IMR-90 (cell line): ENCODE data around the gene LGALS16. TPM values are rescaled to one million over a fixed set of nuclear protein-coding genes. Genes with fewer than 3 reads are reported as not detected.

Experiments
- ATAC-seq: fragments of 200-7000 bp; cut with Tn5 transposase; 2 replicates; pipeline ENCODE4 v1.9.1; 2020; ENCODE audit warnings: low read depth, mild to moderate bottlenecking, moderate library complexity
- BruUV-seq: library from RNA; stranded (reverse); fragments of 400-500 nt; replicated peaks from 2 replicates; lab custom pipeline; 2021; lab: Mats Ljungman, UMichigan
- CTCF ChIA-PET: fragments of 300-600 bp; formaldehyde crosslinking; extraction: SDS; loops from one replicate; lab custom pipeline; 2021; ENCODE audit warnings: antibody characterized with exemption; lab: Yijun Ruan, JAX
- POLR2A ChIA-PET: fragments of 300-600 bp; sonication (Branson Sonifier 250); formaldehyde crosslinking; loops from one replicate; lab custom pipeline; 2022; ENCODE audit warnings: antibody characterized with exemption; ENCODE audit not compliant: unreplicated experiment; lab: Charles Lee
- DNase-seq: peaks from one replicate; pipeline ENCODE4 v3.0.0; 2013
- H2AFZ ChIP-seq: replicated peaks from 2 replicates; pipeline ENCODE3; 2013; ENCODE audit warnings: low read length, mild to moderate bottlenecking; ENCODE audit not compliant: poor library complexity
- H2AK5ac ChIP-seq: 2 replicates; pipeline ENCODE4 v1.6.1; 2013; ENCODE audit warnings: low read depth, low read length, inconsistent platforms
- H2AK9ac ChIP-seq: replicated peaks from 2 replicates; pipeline ENCODE3; 2013; ENCODE audit warnings: mild to moderate bottlenecking, low read depth, low read length, moderate library complexity; ENCODE audit not compliant: poor library complexity
- H2BK120ac ChIP-seq: 2 replicates; pipeline ENCODE4 v1.6.1; 2013; ENCODE audit warnings: low read depth, low read length, inconsistent platforms
- H2BK15ac ChIP-seq: 3 replicates; pipeline ENCODE4 v1.6.1; 2013; ENCODE audit warnings: low read depth, low read length, inconsistent platforms
- H2BK20ac ChIP-seq: 2 replicates; pipeline ENCODE4 v1.6.1; 2013; ENCODE audit warnings: low read depth, mild to moderate bottlenecking, inconsistent platforms, low read length, moderate library complexity
- H2BK5ac ChIP-seq: 2 replicates; pipeline ENCODE4 v1.6.1; 2013; ENCODE audit warnings: mild to moderate bottlenecking, low read depth, low read length, inconsistent platforms; ENCODE audit not compliant: poor library complexity, severe bottlenecking
- H3K14ac ChIP-seq: replicated peaks from 2 replicates; pipeline ENCODE4 v1.6.1; 2013; ENCODE audit warnings: low read depth, low read length, inconsistent platforms
- H3K18ac ChIP-seq: 2 replicates; pipeline ENCODE4 v1.6.1; 2013; ENCODE audit warnings: low read depth, low read length, control low read depth
- H3K23ac ChIP-seq: 2 replicates; pipeline ENCODE4 v1.6.1; 2013; ENCODE audit warnings: low read depth, low read length, inconsistent platforms
- H3K27ac ChIP-seq: 2 replicates; pipeline ENCODE4 v1.5.1; 2013; ENCODE audit warnings: mild to moderate bottlenecking, control low read depth, low read length; ENCODE audit not compliant: insufficient read depth
- H3K27me3 ChIP-seq: 2 replicates; pipeline ENCODE4 v1.6.1; 2013; ENCODE audit warnings: low read length; ENCODE audit not compliant: control insufficient read depth, insufficient read depth
- H3K36me3 ChIP-seq: 2 replicates; pipeline ENCODE4 v1.6.1; 2013; ENCODE audit warnings: low read length, mixed read lengths; ENCODE audit not compliant: control insufficient read depth, insufficient read depth
- H3K4ac ChIP-seq: 2 replicates; pipeline ENCODE4 v1.6.1; 2013; ENCODE audit warnings: low read depth, low read length, inconsistent platforms
- H3K4me1 ChIP-seq: 2 replicates; pipeline ENCODE4 v1.6.1; 2013; ENCODE audit warnings: low read length, mixed read lengths; ENCODE audit not compliant: control insufficient read depth, insufficient read depth
- H3K4me2 ChIP-seq: 2 replicates; pipeline ENCODE4 v1.6.1; 2013; ENCODE audit warnings: low read depth, mild to moderate bottlenecking, control low read depth, low read length, moderate library complexity
- H3K4me3 ChIP-seq: 2 replicates; pipeline ENCODE4 v1.5.1; 2013; ENCODE audit warnings: low read depth, mild to moderate bottlenecking, control low read depth, low read length, moderate library complexity; ENCODE audit not compliant: insufficient read depth
- H3K56ac ChIP-seq: 2 replicates; pipeline ENCODE4 v1.6.1; 2013; ENCODE audit warnings: low read length, inconsistent platforms; ENCODE audit not compliant: insufficient read depth; ENCODE audit errors: extremely low read depth
- H3K79me1 ChIP-seq, 2 experiments: 2 replicates each; pipeline ENCODE4 v1.6.1; 2013; ENCODE audit warnings: low read length in 2 of 2, inconsistent platforms in 1 of 2, low read depth in 1 of 2
- H3K9ac ChIP-seq: 2 replicates; pipeline ENCODE4 v1.6.1; 2013; ENCODE audit warnings: low read depth, low read length, control low read depth
- H3K9me1 ChIP-seq: 2 replicates; pipeline ENCODE4 v1.6.1; 2013; ENCODE audit warnings: low read length, inconsistent platforms; ENCODE audit not compliant: insufficient read depth
- H3K9me3 ChIP-seq: 2 replicates; pipeline ENCODE4 v1.6.1; 2013; ENCODE audit warnings: low read length; ENCODE audit not compliant: control insufficient read depth, insufficient read depth
- H4K20me1 ChIP-seq: 2 replicates; pipeline ENCODE4 v1.6.1; 2013; ENCODE audit warnings: low read length, inconsistent platforms; ENCODE audit not compliant: insufficient read depth
- H4K5ac ChIP-seq: 2 replicates; pipeline ENCODE4 v1.6.1; 2013; ENCODE audit warnings: mild to moderate bottlenecking, low read depth, low read length, control low read depth
- H4K8ac ChIP-seq, 2 experiments: 2 replicates each; pipeline ENCODE4 v1.6.1; 2013; ENCODE audit warnings: low read depth in 2 of 2, low read length in 2 of 2, control low read depth in 1 of 2, inconsistent platforms in 1 of 2
- H4K91ac ChIP-seq: 2 replicates; pipeline ENCODE4 v1.6.1; 2013; ENCODE audit warnings: low read depth, low read length, inconsistent platforms; ENCODE audit not compliant: insufficient read depth
- CEBPB ChIP-seq: IDR thresholded peaks from 2 replicates; pipeline ENCODE4 v1.6.1; 2012; ENCODE audit warnings: low read depth, low read length, improper control_type of control experiment
- CHD1 ChIP-seq: IDR thresholded peaks from 2 replicates; pipeline ENCODE4 v1.6.1; 2012; ENCODE audit warnings: low read depth, low read length, improper control_type of control experiment
- CTCF ChIP-seq: conservative IDR thresholded peaks from 2 replicates; pipeline ENCODE4 v1.5.1; 2012; ENCODE audit warnings: mild to moderate bottlenecking, low read depth, low read length, improper control_type of control experiment
- FOS ChIP-seq: fragments of 150-350 bp; IDR thresholded peaks from 2 replicates; pipeline ENCODE4 v1.6.1; 2016; ENCODE audit warnings: low read depth, low read length
- MAFK ChIP-seq: IDR thresholded peaks from 2 replicates; pipeline ENCODE4 v1.6.1; 2012; ENCODE audit warnings: low read depth, low read length, improper control_type of control experiment
- MAZ ChIP-seq: IDR thresholded peaks from 2 replicates; pipeline ENCODE4 v1.6.1; 2012; ENCODE audit warnings: low read depth, mild to moderate bottlenecking, low read length, improper control_type of control experiment, moderate library complexity, borderline replicate concordance
- MXI1 ChIP-seq: IDR thresholded peaks from 2 replicates; pipeline ENCODE4 v1.6.1; 2012; ENCODE audit warnings: low read depth, mild to moderate bottlenecking, low read length, moderate library complexity, borderline replicate concordance
- NFE2L2 ChIP-seq: fragments of 150-350 bp; IDR thresholded peaks from 2 replicates; pipeline ENCODE4 v1.6.1; 2016; ENCODE audit warnings: low read depth, mild to moderate bottlenecking, low read length
- POLR2A ChIP-seq: IDR thresholded peaks from 2 replicates; pipeline ENCODE4 v1.6.1; 2012; ENCODE audit warnings: mild to moderate bottlenecking, low read depth, low read length
- RAD21 ChIP-seq: IDR thresholded peaks from 2 replicates; pipeline ENCODE4 v1.6.1; 2012; ENCODE audit warnings: low read length, improper control_type of control experiment
- RCOR1 ChIP-seq: IDR thresholded peaks from 2 replicates; pipeline ENCODE4 v1.6.1; 2012; ENCODE audit warnings: mild to moderate bottlenecking, low read length, improper control_type of control experiment; ENCODE audit not compliant: insufficient replicate concordance
- RFX5 ChIP-seq: IDR thresholded peaks from 2 replicates; pipeline ENCODE4 v1.8.0; 2012; ENCODE audit warnings: low read depth, mild to moderate bottlenecking, low read length, moderate library complexity
- SMC3 ChIP-seq: fragments of 150-350 bp; IDR thresholded peaks from 2 replicates; pipeline ENCODE4 v1.6.1; 2016; ENCODE audit warnings: low read depth, mild to moderate bottlenecking, antibody characterized with exemption, low read length, moderate library complexity
- USF2 ChIP-seq: fragments of 150-350 bp; IDR thresholded peaks from 2 replicates; pipeline ENCODE4 v1.6.1; 2017; ENCODE audit warnings: mild to moderate bottlenecking, antibody characterized with exemption, low read length, low read depth
- WGBS, 2 experiments: methylation state at CpG; one replicate each; pipeline versions ENCODE4 v1.1.5 to v1.1.7; 2013; ENCODE audit warnings: missing lambda C conversion rate in 2 of 2; ENCODE audit not compliant: insufficient read length in 1 of 2; ENCODE audit errors: extremely low coverage in 2 of 2; 5-methylcytosine and 5-hydroxymethylcytosine counted together
- dilution Hi-C: fragments of 300-500 bp; cut with HindIII; formaldehyde crosslinking; loops from one replicate; pipeline ENCODE4 v1.14.3; 2018; ENCODE audit warnings: low sequenced_read_pairs; ENCODE audit not compliant: unreplicated experiment
- in situ Hi-C: fragments of 300-500 bp; cut with MboI; formaldehyde crosslinking; loops from 3 replicates; pipeline ENCODE4 v1.14.3; 2019; ENCODE audit warnings: low sequenced_read_pairs, inconsistent platforms, mixed read lengths
- intact Hi-C: fragments of 100-400 bp; cut with micrococcal nuclease; formaldehyde crosslinking; loops from 2 replicates; pipeline ENCODE4 v1.10.0; 2022
- polyA plus RNA-seq, 3 experiments: library from polyadenylated mRNA; depleted of rRNA; stranded (reverse); fragments of >200 nt; gene quantifications; 2 replicates each; pipeline ENCODE4 v1.2.3, GENCODE V29; 2012; ENCODE audit warnings: low replicate concordance in 1 of 3
- total RNA-seq: library from RNA; depleted of rRNA; stranded (reverse); fragments of >200 nt; gene quantifications from 2 replicates; pipeline ENCODE4 v1.2.3, GENCODE V29; 2012
- TF ChIP-seq, protein P1 (sequence below): fragments of 150-350 bp; IDR thresholded peaks from 2 replicates; pipeline ENCODE4 v1.6.1; 2016; ENCODE audit warnings: low read depth, mild to moderate bottlenecking, low read length, moderate library complexity, borderline replicate concordance

The LGALS16 gene
- total and polyA plus RNA-seq, 2 of the 4 experiments (the other 2 are of a cell fraction): not detected

- H3K9me1 ChIP-seq: no peaks in the 10 kb centered on the region
- H3K27ac ChIP-seq: no peak overlapping the region
- H2BK20ac ChIP-seq: no peak overlapping the region
- POLR2A ChIA-PET: no interaction called here
- intact Hi-C loops: no loop called here
- DNase-seq: no peak
- no peaks in the 10 kb centered on the region for H3K27me3 ChIP-seq
- H3K4me3 ChIP-seq: no peak overlapping the region
- H3K4me2 ChIP-seq: no peak overlapping the region
- no peak for ATAC-seq
- dilution Hi-C loops: no loop called here
- no TSS peak for BruUV-seq
- no CpG with 5 or more reads among the region's 5 CpGs for WGBS, 2 experiments
- H3K36me3 ChIP-seq: no peaks in the 10 kb centered on the region
- no peaks in the 10 kb centered on the region for H3K79me1 ChIP-seq
- no peak overlapping the region for H3K14ac ChIP-seq
- no peak overlapping the region for H4K8ac ChIP-seq
- no peak overlapping the region for H2BK5ac ChIP-seq
- no peaks in the 10 kb centered on the region for H3K9me3 ChIP-seq
- H3K18ac ChIP-seq: no peak overlapping the region
- H3K4ac ChIP-seq: no peak overlapping the region
- no peak overlapping the region for H3K23ac ChIP-seq
- H4K91ac ChIP-seq: no peak overlapping the region
- H2BK120ac ChIP-seq: no peak overlapping the region
- H3K4me1 ChIP-seq: no peaks in the 10 kb centered on the region
- in situ Hi-C loops: no loop called here
- H2AK5ac ChIP-seq: no peak overlapping the region
- no peak overlapping the region for H2BK15ac ChIP-seq
- H3K56ac ChIP-seq: no peak overlapping the region
- no peaks in the 10 kb centered on the region for H4K20me1 ChIP-seq
- no peak overlapping the region for H3K9ac ChIP-seq
- H2AFZ ChIP-seq: no peak overlapping the region
- H4K5ac ChIP-seq: no peak overlapping the region
- TF ChIP-seq USF2: no peak
- no peak for TF ChIP-seq CHD1
- TF ChIP-seq MXI1: no peak
- TF ChIP-seq CTCF: no peak
- no peak for TF ChIP-seq NFE2L2
- no peak for TF ChIP-seq RAD21
- no peak for TF ChIP-seq POLR2A
- no peak for TF ChIP-seq CEBPB
- TF ChIP-seq RCOR1: no peak
- TF ChIP-seq, protein P1, sequence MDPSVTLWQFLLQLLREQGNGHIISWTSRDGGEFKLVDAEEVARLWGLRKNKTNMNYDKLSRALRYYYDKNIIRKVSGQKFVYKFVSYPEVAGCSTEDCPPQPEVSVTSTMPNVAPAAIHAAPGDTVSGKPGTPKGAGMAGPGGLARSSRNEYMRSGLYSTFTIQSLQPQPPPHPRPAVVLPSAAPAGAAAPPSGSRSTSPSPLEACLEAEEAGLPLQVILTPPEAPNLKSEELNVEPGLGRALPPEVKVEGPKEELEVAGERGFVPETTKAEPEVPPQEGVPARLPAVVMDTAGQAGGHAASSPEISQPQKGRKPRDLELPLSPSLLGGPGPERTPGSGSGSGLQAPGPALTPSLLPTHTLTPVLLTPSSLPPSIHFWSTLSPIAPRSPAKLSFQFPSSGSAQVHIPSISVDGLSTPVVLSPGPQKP: no peak
- TF ChIP-seq MAFK: no peak
- no peak for TF ChIP-seq FOS
- no peak for TF ChIP-seq MAZ
- no peak for TF ChIP-seq RFX5
- no peak for TF ChIP-seq SMC3
- CTCF ChIA-PET: no interaction called here
- H2AK9ac ChIP-seq: no peak overlapping the region
These were observed 28.6 kb downstream of the LGALS16 start for GRCh38 chr19:39684267-39684666.
